HG02759 (cell line): ENCODE results near the gene PDE4D.
"Not testable (repeated sequence)": the region's sequence is repeated elsewhere in the genome, so short reads cannot be mapped to it uniquely, and the experiment has no call there.

Experiments used
- ATAC-seq: cut with Tn5 transposase; IDR thresholded peaks from one replicate; pipeline ENCODE4 v1.9.1; 2021; ENCODE audit warnings: mild to moderate bottlenecking, moderate library complexity; ENCODE audit not compliant: unreplicated experiment

PDE4D gene

DNA sequence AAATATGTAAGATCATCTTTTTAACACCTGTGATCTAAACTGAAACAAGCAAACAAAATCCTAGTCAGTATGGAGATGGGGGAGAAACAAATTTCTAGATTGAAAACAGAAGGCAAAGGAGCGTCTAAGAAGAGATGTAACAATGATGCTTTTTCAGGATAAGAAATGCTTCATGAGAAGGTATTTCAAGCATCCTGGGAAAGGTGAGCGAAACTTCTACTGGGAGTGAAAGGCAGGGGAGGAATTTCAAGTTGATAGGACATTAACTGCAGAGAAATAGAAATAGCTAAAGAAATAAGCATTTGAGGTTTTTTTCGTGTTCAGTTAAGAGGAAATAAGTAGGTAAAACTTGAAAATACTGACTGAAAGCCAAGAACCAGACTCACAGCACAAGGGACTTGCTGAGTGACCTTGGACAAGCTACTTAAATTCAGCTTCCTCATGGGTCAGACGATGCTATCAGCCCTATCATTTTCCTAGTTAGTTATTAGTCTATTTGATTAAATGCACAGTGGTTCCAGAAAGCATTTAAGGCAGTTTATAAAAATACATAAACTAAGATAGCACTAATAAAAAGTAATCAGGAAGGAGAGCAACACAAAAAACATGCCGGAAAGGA, 406.3 kb downstream of the PDE4D start:
- no peak for ATAC-seq

DNA sequence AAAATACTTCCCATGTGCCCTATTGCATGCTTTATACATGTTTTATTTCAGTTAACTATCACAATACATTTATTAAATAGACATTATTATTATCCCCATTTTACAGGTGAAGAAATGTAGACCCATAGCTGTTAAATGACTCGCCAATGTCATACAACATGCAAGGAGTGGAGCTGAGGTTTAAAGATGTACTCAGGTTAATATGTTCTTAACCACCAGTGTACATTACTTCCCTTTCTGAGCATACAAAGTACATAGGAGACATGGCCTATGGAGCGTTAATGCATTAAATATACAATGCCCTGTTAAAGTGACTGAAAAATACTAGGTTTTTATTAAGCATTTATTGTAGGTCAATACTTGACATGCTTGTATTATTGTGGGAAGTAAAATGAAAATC, 407.0 kb downstream of the PDE4D start:
- no peak for ATAC-seq

DNA sequence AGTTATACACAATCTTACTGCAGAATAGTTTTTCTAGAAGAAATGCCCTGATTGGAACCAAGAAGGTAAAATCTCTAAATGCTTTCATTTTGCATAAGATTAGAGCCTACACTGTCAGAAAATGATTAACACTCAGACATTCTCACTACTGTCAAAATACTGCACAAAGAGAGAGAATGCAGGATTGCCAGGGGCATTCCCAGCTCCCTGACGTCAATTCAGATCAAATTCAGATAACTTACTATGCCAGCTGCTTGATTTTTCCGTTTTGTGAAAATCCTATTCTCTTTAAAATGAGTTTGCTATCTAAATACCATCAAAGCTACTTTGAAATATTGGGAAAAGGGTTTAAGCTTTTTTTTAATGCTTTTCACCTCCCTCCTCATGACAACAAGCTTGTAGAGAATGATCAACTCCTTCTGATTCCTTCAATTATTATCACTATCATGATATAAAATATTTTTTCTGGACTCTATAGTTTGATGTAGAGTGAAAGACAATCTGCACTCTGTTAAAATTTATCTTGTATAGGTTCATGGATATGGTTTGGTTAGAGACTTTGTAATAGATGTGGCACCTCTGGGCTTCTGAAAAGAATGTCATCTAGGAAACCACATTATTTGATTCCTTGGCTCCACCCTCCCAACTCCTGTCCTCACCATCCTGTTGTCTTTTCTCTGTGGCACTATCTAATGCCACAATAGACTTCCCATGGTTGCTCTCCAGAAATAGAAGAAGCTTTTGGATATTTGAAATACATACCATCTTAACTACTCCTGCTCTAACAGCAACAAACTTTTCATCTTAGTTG, 407.7 kb downstream of the PDE4D start:
- no peak for ATAC-seq

DNA sequence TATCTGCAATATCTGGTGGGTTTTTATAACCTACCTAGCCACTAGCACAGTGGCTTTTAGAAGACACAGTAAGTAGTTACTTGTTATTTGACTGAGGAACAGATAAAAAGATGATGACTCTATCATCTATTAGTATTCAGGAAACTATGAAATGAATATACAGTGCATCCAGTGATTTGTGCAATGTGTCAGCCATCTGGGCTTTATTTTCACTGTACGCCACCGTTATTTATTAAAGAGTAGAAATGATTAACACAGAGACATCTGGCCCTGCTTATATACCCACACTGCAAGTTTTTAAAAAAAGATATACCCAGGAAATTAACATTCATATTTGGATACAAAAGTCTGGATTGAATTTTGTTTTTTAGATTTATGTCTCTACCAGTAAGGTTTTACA, 408.4 kb downstream of the PDE4D start:
- no peak for ATAC-seq

DNA sequence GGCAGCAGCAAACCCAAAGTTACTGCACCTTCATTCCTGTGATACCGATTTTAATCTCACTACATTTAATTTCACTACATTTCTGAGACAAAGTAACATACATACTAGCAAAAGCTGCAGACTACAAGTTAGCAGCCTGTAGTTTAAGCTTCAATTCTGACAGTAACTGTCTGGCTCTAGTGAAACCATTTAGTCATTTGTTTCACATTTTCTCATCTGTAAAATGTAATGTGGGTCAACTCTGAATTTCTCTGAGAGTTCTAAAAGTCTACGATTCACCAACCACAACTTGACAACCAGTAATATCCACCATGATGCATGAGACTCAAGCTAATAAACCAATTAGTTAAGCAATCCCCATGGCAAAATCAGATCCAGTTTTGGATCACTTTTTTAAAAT, 408.9 kb downstream of the PDE4D start:
- ATAC-seq: no peak

DNA sequence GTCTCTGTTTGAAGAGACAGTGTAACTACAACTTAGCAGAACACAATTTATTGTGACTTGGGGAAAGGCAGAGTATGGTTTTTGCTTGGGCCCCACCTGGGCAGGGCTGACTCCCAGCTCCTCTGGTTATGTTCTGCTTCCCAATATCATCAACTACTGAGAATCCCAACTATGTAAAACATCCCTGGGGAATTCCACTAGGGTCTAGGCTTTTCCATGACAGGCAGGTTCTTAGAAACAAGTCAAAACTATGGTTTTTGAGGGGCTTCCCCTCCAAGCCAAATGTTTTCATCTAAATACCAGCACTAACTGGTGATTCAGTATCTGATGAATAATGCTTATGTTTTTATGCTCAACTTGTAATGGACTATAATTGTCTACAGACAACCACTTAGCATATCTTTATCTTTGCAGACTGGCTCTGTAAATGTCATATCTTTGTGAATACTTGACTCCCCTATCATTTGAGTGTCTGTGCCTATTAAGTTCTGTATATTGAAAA, 409.5 kb downstream of the PDE4D start:
- no peak for ATAC-seq

DNA sequence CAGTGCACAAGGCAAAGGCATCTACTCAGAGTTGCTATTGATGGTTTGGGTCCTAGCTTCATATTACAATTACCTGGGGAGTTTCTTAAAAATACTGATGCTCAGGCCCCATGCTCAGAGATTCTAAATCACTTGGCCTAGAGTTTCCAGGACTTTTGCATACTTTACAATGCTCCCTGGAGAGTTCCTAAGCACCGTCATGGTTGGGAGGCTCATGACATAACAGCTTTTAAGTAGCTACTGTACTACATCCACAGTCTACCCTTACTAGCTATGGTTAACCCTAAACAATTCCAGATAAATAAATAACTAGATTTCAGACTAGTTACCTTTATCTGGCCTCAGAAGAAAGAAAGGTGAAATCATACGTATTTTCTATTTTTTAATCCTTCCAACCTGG, 414.4 kb downstream of the PDE4D start:
- ATAC-seq: no peak

DNA sequence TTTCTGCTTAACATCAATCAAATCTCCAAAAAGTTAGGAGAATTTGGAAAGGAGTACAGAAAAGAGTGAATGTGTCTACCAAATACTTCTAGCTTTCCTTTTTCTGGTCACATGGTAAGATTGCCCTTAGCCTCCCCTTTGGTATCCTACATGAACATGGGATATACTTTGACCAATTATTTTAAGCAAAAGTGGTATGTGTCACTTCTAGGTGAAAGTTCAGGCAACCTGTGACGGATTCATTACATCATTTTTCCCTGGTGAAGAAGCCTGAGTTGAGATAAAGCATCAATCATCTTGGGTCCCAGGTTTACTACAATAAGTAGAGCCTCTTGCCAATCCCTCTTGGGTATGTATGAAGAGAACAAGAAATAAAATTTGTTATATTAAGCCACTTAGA, 419.2 kb downstream of the PDE4D start:
- no peak for ATAC-seq

DNA sequence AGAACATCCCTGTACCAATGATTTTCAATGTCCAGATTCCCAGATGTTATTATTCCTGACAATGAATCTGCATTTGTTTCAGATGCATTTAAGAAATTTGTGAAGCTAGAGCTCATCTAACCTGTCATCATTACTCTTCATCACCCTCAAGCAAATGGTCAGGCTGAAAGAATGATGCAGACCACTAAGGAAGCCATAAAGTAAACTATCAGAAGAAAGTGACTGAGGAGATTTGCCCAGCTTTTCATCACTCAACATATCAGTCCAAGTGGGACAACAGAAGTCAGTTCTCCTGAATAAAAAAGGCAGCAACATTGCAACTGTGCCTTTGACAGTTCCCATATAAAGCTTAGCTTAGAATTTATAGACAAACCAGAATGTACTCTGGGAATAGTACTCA, 419.9 kb downstream of the PDE4D start:
- no peak for ATAC-seq

DNA sequence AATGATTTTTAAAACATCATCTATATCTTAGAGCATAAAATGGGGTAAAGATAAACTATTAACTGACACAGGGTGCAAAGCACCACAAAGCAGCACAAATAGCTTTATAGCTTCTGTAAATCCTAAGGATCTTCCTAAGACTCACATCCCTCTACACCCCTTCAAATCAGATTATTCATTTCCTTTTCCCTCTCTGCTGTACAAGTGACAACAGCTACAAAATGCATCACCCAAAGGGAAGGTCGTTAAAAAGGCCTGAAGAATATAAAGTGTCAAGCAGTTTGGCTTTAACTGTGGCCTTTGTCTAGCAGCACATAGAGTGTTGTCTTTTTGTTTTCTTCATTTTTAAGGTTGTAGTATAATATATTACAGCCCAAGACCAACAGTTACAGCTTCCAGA, 422.1 kb downstream of the PDE4D start:
- no peak for ATAC-seq

DNA sequence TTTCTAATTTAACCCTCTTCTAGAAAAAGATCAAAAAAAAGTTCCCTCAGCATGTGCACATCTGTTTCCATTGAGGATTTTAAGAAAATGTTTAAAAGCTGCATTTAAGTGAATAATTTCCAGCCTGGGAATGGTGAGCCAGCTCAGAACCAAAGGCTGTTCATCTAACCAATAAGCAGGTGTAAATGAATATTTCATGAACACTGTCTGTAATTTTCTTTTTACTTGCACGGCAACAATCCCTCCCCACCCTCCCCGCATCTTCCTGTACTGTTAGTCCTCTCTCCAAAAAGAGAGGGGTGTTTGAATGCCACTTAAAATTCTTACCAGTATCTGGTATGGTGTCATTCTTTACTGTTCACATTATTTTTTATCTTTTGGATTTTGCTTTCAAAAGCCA, 425.6 kb downstream of the PDE4D start:
- no peak for ATAC-seq

DNA sequence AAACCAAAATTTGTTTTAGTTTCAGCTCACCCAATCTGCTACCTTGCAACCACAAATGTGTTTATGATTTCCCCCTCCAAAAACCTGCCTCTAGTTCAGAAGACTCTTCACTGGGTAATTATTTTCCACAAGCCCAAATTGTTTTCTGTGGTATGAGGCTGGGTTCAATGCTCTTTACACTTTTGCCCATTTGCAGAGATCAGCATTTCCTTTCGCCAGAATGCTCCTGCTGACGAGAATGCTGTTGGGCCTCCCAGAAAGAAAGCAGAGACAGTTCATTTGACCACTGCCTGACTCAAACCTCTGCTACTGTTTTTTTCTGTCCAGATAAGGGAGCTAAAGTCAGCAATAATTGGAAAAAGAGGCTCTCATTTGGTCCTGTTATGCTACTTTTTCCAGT, 427.3 kb downstream of the PDE4D start:
- no peak for ATAC-seq

DNA sequence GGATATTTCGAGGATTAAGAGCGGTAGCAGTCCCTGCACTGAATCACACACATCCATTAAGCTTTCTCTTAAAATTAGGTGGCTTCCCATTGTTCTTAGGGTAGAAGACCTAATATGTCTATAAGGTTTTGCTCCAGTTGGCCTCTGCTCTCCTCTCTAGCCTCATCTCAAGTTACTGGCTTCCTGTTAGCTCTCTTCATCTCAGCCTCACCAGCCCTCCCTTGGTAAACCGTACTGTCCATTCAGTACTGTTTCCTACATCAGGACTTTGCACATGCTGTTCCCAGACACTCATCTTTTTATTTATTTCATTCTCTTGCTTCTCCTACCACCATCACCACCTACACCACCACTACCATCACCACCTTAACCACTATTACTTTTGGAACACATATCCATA, 428.6 kb downstream of the PDE4D start:
- no peak for ATAC-seq

DNA sequence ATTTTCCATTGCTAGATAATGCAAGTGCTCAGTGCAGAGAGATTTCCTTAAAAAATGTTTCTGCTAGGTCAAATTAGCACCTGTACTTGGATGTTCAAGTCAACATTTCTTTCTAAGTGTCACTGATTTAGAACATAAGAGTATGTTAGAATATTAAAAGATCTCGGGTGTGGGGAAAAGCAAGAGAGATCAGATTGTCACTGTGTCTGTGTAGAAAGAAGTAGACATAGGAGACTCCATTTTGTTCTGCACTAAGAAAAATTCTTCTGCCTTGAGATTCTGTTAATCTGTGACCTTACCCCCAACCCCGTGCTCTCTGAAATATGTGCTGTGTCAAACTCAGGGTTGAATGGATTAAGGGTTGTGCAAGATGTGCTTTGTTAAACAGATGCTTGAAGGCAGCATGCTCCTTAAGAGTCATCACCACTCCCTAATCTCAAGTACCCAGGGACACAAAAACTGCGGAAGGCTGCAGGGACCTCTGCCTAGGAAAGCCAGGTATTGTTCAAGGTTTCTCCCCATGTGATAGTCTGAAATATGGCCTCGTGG, 429.8 kb downstream of the PDE4D start:
- ATAC-seq: not testable (repeated sequence)

DNA sequence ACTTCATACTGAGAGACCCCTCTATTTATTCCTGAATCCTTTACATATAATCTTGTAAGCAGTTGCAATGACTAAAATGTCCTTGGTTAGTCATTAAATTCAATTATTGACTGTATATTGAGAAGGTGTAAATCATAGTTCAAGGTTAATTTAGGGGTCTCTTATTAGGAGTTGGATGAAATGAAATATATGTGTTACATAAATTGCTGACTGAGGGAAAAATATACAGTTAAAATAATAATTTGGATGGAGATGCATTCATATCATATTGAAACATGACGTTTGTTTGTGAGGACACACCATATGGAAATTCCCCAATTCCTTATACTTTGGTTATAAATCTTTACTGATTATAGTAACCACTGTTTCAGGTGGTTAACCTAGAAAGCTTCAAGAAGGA, 430.6 kb downstream of the PDE4D start:
- ATAC-seq: no peak

DNA sequence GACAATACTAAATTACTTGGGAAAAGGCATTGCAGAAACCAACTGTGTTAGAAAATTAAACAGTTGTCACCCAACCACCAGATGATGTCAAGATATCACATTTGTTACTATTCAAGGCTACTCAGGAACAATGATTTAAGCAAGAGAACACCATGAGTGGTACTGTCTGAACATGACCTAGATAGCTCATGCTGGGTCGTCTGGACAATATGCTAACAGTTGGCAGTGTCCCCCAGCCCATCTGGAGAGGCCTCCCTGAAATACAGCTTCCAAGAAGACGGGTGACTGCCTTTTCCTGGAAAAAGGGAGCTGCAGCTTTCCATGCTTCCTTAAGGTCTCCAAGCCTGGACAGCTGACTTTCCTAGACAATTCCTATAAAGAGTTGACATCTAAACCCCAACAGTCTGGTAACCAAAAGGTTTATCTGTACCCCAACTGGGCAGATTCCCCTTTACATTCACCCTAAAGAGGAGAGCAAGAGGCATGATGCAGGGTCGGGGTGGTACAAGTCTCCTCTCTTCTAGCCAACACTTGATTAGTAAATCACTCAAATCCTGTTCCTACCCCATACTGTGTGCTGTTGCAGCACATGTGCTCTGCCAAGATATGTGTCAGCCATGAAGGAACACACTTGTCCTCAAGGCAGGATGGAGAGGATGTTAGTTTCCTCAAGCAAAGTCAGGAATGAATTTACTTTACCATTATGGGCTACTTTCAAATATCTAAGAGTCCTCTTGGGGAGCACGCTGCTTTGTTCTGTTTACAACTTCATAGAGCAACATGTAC, 433.0 kb downstream of the PDE4D start:
- no peak for ATAC-seq

DNA sequence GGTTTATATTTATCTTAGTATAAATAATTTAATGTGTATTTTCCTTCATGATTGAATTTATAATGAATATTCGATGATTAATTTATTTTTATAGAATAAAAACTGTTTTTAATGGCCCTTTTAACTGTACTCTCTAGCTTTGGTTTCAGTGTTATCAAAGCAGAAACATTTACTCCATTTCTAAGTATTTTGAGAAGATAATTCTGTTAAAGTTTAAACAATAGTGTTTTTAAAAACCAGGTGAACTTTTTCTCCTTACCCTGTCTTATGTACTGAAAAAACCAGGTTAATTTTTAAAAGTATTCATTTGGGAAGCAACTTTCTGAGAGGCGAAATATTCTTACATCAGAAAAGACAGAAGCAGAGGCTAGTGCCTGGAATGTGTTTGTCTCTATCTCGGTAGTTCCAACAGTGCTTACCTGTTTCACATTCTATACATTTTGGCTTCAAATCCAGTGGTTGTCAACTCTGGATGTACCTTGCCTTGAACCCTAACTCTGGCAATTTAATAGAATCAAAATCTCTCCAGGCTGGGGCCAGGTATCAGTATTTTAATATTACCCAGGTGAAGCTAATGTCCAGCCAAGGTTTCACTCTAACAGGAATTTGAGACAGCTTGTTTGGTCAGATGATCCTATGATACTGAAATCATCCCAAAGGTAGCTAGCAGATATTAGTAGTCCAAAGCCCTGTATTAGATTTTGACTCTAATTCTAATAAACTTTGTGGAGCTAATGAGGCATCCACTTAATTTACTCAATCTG, 434.4 kb downstream of the PDE4D start:
- ATAC-seq: no peak

DNA sequence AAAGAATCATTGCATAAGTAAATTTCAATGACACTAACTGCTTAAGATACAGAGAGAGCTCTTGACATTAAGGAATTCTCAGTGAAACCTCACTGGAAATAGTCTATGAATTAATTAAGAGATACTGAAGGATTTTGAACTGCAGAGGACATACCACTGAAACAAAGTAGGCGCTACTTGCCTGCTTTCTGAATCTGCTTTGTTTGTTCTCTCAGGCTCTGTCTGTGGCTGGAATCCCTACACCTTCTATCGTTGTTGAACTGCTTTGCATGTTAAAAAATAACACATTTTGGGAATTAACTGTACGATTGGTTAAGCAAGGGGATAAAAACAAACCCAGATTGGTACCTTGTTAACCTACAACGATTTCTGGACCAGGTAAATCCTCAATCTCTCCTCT, 435.2 kb downstream of the PDE4D start:
- ATAC-seq: no peak

DNA sequence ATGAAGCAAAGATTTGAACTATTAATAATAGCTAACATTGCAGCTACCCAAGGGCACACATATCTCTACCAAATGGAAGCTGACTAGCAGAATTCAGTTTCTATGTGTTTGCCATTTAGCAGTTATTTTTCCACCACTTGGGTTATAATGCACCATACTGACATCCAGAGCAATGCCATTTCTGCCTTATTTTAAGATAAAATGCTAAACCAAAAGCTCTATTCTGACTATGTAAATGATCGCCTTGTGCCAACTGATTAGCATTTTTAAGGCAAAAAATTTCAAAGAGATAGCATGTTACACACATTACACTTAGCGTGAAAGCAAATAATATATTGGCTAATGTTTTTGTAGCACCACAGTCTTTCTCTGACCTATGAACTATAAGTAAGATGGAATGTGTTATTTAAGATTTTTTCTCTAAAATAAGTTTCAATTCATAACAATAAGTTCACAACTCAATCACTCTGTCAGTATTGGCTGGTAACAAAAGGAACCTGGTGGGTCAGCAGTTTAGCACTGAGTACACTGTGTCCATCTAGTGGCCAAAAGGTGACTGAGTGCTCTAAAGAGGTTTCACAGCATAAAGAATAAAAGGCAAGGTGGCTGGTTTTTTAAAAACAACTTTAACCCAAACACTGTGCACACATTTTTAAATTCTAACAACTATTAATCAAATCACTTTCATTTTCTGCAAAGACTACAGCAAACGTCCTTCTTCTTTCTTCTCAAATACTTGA, 443.5 kb downstream of the PDE4D start:
- ATAC-seq: no peak

DNA sequence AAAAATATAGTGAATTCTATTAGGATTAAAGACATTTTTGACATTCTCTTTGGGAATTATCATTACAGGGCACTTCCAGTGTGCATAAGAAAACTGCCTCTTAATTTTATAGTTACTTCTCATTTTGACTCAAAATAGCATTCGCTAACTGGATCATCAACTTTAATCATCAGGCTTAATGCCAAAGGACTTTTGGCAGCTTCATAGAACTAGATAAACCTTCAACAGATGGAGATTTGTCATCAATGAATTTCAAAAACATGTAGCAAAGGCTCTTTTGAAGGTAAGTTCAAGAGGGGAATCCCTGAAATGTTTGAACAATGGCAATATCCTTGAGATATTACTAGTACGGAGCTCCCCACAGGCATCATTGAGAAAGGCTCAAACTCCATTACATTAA, 447.2 kb downstream of the PDE4D start:
- no peak for ATAC-seq
